OCI-LY1 (cell line): ENCODE data around the gene NCAPH2.

Experiments used
- H2AFZ ChIP-seq: fragments of 200-600 bp; sonication (generic), shearing (Covaris generic); 2 replicates; pipeline ENCODE4 v1.6.0; 2014; ENCODE audit warnings: antibody characterized with exemption, mild to moderate bottlenecking, low read length
- H3F3A ChIP-seq: fragments of 200-600 bp; sonication (generic), shearing (Covaris generic); 2 replicates; pipeline ENCODE4 v1.6.0; 2014; ENCODE audit warnings: mild to moderate bottlenecking, antibody characterized with exemption, low read length, moderate library complexity; ENCODE audit not compliant: insufficient read depth
- H3K27ac ChIP-seq: fragments of 200-600 bp; sonication (generic); 2 replicates; pipeline ENCODE4 v1.5.1; 2014; ENCODE audit warnings: low read length, mixed run types, mild to moderate bottlenecking, low read depth; ENCODE audit not compliant: poor library complexity, severe bottlenecking
- H3K27me3 ChIP-seq: fragments of 200-600 bp; sonication (generic); 2 replicates; pipeline ENCODE4 v1.6.0; 2014; ENCODE audit warnings: antibody characterized with exemption, mild to moderate bottlenecking, low read length, moderate library complexity; ENCODE audit not compliant: insufficient read depth
- H3K36me3 ChIP-seq: fragments of 200-600 bp; sonication (generic); 2 replicates; pipeline ENCODE4 v1.6.1; 2014; ENCODE audit warnings: mild to moderate bottlenecking, antibody characterized with exemption, low read length, moderate library complexity, mixed read lengths; ENCODE audit not compliant: insufficient read depth
- H3K4me1 ChIP-seq: fragments of 200-600 bp; sonication (generic); 2 replicates; pipeline ENCODE4 v1.5.1; 2014; ENCODE audit warnings: mild to moderate bottlenecking, low read length, moderate library complexity; ENCODE audit not compliant: insufficient read depth, severe bottlenecking
- H3K4me2 ChIP-seq: fragments of 200-600 bp; sonication (generic), shearing (Covaris generic); 2 replicates; pipeline ENCODE4 v1.6.1; 2014; ENCODE audit warnings: low read length
- H3K4me3 ChIP-seq: fragments of 200-600 bp; sonication (generic); 2 replicates; pipeline ENCODE4 v1.5.1; 2014; ENCODE audit warnings: low read length, low read depth, mild to moderate bottlenecking, mixed read lengths; ENCODE audit not compliant: poor library complexity, severe bottlenecking
- H3K79me2 ChIP-seq: fragments of 200-600 bp; shearing (Covaris generic); 2 replicates; pipeline ENCODE4 v1.6.1; 2016; ENCODE audit warnings: mixed run types, low read length, mixed read lengths; ENCODE audit not compliant: insufficient read depth
- H3K9ac ChIP-seq: fragments of 200-600 bp; sonication (generic), shearing (Covaris generic); 2 replicates; pipeline ENCODE4 v1.6.1; 2014; ENCODE audit warnings: mild to moderate bottlenecking, low read length, mixed read lengths
- H3K9me2 ChIP-seq: fragments of 200-600 bp; sonication (generic), shearing (Covaris generic); 2 replicates; pipeline ENCODE4 v1.6.1; 2014; ENCODE audit warnings: low read depth, mild to moderate bottlenecking, low read length, mixed read lengths
- H3K9me3 ChIP-seq: fragments of 200-600 bp; shearing (Covaris generic); 2 replicates; pipeline ENCODE4 v1.6.1; 2014; ENCODE audit warnings: low read length, mixed read lengths
- H4K20me1 ChIP-seq: fragments of 200-600 bp; sonication (generic), shearing (Covaris generic); 2 replicates; pipeline ENCODE4 v1.6.0; 2016; ENCODE audit warnings: mild to moderate bottlenecking, low read length; ENCODE audit not compliant: insufficient read depth
- EZH2 ChIP-seq: fragments of 200-600 bp; sonication (generic), shearing (Covaris generic); IDR thresholded peaks from 2 replicates; pipeline ENCODE4 v1.8.0; 2017; ENCODE audit warnings: borderline replicate concordance, mixed run types, mild to moderate bottlenecking, antibody characterized with exemption, low read length, moderate library complexity, mixed read lengths
- TF ChIP-seq, protein P1 (sequence below): fragments of 200-600 bp; sonication (generic), shearing (Covaris generic); IDR thresholded peaks from 2 replicates; pipeline ENCODE4 v1.5.1; 2017; ENCODE audit warnings: mild to moderate bottlenecking, antibody characterized with exemption, low read length, moderate library complexity, mixed read lengths

NCAPH2 gene

DNA sequence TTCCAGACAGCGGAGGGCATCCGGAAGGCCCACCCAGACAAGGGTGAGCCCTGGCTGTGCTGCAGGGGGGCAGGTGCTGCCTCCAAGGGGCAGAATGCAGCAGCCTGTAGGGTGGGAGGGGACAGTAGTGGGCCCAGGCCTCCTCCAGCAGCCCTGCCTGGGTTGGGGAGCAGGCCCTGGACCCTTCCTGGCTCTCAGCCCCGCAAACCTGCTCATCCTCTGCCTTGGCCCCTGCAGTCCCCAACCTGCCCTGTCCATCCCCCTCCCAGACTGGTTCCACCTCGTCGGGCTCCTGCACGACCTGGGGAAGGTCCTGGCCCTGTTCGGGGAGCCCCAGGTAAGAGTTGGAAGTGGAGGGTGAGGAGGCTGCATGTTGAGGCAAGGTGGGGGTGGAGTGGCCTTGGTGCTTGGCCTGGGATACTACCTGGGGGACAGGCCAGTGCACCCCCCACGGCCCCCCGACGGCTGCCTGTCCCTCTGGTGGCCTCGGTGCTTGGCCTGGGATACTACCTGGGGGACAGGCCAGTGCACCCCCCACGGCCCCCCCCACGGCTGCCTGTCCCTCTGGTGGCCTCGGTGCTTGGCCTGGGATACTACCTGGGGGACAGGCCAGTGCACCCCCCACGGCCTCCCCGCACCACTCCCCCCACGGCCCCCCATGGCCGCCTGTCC, 19.9 kb upstream of the NCAPH2 start:
- Histone ChIP-seq H3K9ac (no peak overlapping the region), H3K4me1 (peaks cover 28% of the 10 kb centered on the region), H3K27me3 (no peaks in the 10 kb centered on the region), H3K4me2 (no peak overlapping the region), H3K9me2 (no peaks in the 10 kb centered on the region), H2AFZ (no peak overlapping the region), H3K36me3 (no peaks in the 10 kb centered on the region), H4K20me1 (no peaks in the 10 kb centered on the region), H3K9me3 (no peaks in the 10 kb centered on the region), H3K27ac (no peak overlapping the region), H3K4me3 (no peak overlapping the region), H3F3A (no peaks in the 10 kb centered on the region), H3K79me2 (no peaks in the 10 kb centered on the region)
- TF ChIP-seq EZH2 = no peak
- TF ChIP-seq, protein P1, sequence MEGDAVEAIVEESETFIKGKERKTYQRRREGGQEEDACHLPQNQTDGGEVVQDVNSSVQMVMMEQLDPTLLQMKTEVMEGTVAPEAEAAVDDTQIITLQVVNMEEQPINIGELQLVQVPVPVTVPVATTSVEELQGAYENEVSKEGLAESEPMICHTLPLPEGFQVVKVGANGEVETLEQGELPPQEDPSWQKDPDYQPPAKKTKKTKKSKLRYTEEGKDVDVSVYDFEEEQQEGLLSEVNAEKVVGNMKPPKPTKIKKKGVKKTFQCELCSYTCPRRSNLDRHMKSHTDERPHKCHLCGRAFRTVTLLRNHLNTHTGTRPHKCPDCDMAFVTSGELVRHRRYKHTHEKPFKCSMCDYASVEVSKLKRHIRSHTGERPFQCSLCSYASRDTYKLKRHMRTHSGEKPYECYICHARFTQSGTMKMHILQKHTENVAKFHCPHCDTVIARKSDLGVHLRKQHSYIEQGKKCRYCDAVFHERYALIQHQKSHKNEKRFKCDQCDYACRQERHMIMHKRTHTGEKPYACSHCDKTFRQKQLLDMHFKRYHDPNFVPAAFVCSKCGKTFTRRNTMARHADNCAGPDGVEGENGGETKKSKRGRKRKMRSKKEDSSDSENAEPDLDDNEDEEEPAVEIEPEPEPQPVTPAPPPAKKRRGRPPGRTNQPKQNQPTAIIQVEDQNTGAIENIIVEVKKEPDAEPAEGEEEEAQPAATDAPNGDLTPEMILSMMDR = no peak

DNA sequence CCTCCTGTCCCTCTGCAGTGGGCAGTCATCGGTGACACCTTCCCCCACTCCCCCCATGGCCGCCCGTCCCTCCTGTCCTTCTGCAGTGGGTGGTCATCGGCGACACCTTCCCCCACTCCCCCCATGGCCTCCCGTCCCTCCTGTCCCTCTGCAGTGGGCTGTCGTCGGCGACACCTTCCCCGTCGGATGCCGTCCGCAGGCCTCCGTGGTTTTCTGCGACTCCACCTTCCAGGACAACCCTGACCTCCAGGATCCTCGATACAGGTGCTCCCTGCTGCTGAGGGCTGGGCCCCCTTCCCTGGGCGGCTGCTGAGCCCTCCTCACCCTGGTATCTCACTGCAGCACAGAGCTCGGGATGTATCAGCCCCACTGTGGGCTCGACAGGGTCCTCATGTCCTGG, 19.1 kb upstream of the NCAPH2 start:
- Histone ChIP-seq H3K79me2 (no peaks in the 10 kb centered on the region), H3K4me1 (peaks cover 26% of the 10 kb centered on the region), H3F3A (no peaks in the 10 kb centered on the region), H3K4me2 (no peak overlapping the region), H3K4me3 (no peak overlapping the region), H3K27ac (no peak overlapping the region), H3K9me3 (no peaks in the 10 kb centered on the region), H2AFZ (no peak overlapping the region), H3K9ac (no peak overlapping the region), H3K9me2 (no peaks in the 10 kb centered on the region), H3K27me3 (no peaks in the 10 kb centered on the region), H4K20me1 (no peaks in the 10 kb centered on the region), H3K36me3 (no peaks in the 10 kb centered on the region)
- TF ChIP-seq, protein P1 = no peak
- TF ChIP-seq EZH2 = no peak

DNA sequence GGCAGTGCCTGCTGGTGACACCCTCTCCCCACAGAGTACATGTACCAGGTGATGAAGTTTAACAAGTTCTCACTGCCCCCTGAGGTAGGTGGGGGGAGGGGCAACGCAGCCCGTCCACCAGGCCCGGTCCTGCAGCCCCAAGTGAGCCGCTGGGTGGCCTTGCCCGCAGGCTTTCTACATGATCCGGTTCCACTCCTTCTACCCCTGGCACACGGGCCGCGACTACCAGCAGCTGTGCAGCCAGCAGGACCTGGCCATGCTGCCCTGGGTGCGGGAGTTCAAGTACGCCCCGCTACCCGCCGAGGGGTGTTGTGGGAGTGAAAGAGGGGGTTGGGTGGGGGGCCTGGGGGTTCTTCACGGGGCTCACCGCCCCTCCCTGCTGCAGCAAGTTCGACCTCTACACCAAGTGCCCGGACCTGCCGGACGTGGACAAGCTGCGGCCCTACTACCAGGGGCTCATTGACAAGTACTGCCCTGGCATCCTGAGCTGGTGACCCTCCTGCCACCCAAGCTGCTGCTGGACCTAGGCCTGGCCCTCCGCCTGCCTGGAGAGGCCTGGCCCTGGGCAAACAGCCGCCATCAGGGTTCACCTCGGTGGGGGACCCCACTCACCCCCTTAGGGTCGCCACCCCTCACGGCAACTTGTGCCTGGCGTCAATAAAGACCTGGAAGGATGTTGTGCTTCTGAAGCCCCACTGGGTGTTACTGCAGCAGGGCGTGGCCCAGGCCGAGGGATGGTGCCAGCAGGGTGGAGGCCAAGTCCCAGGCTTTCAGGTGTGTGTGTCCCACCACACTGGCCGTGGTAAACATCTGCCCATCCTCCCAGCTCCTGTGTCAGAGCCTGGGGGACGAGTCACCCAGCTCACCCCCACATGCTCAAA, 18.4 kb upstream of the NCAPH2 start:
- H3K27ac ChIP-seq = no peak overlapping the region
- no peaks in the 10 kb centered on the region for H3K9me3 ChIP-seq
- no peak overlapping the region for H3K9ac ChIP-seq
- H2AFZ ChIP-seq = no peak overlapping the region
- H3K4me3 ChIP-seq = no peak overlapping the region
- no peaks in the 10 kb centered on the region for H3F3A ChIP-seq
- H3K4me1 ChIP-seq = peaks cover 19% of the 10 kb centered on the region
- TF ChIP-seq EZH2 = no peak
- TF ChIP-seq, protein P1 = no peak
- no peaks in the 10 kb centered on the region for H3K36me3 ChIP-seq
- H4K20me1 ChIP-seq = no peaks in the 10 kb centered on the region
- no peaks in the 10 kb centered on the region for H3K27me3 ChIP-seq
- no peaks in the 10 kb centered on the region for H3K9me2 ChIP-seq
- no peak overlapping the region for H3K4me2 ChIP-seq
- H3K79me2 ChIP-seq = no peaks in the 10 kb centered on the region
